ENCODE measurements around the gene SLC39A7. TPM values are rescaled to one million over a fixed set of nuclear protein-coding genes. Genes with fewer than 3 reads are reported as not detected.

Gene SLC39A7
- total and polyA plus RNA-seq, 2 of the 13 experiments (the other 11 are each of a cell fraction or from before 2014, with no cell fraction given) = 142 to 229 TPM

GRCh38 chr6:33249732-33250630, 49.3 kb downstream of the SLC39A7 start (continued):
- TF ChIP-seq ZNF616 (CRISPR knock-in tag; IDR thresholded peaks at IDR 0.05; ENCODE audit: low read depth) (no peak), ZNF160 (CRISPR knock-in tag; IDR thresholded peaks at IDR 0.05) (no peak), ZNF142 (CRISPR knock-in tag; IDR thresholded peaks at IDR 0.05) (no peak; the same call in 1 of the 2 replicates), ZFP1 (CRISPR knock-in tag; IDR thresholded peaks at IDR 0.05) (no peak), ZNF256 (CRISPR knock-in tag; conservative IDR thresholded peaks at IDR 0.05) (0 out of 2 replicates have a peak, but pooled peaks have one; percentile 80), E2F1 (CRISPR knock-in tag; IDR thresholded peaks at IDR 0.05) (0 out of 2 replicates have a peak, but pooled peaks have one; percentile 0), ATF6 (CRISPR knock-in tag; conservative IDR thresholded peaks at IDR 0.05) (no peak), AKAP8 (CRISPR knock-in tag; IDR thresholded peaks at IDR 0.05) (no peak), PITX1 (CRISPR knock-in tag; IDR thresholded peaks at IDR 0.05) (no peak), CBFB (CRISPR knock-in tag; IDR thresholded peaks at IDR 0.05) (no peak), MTA3 (CRISPR knock-in tag; IDR thresholded peaks at IDR 0.05) (no peak), ZNF784 (CRISPR knock-in tag; IDR thresholded peaks at IDR 0.05; ENCODE audit: borderline replicate concordance) (no peak), ZNF143 (CRISPR knock-in tag; IDR thresholded peaks at IDR 0.05) (peak; percentile 23; the same call in 1 of the 2 replicates), SMARCC2 (IDR thresholded peaks at IDR 0.05) (no peak), NR1H2 (CRISPR knock-in tag; IDR thresholded peaks at IDR 0.05; ENCODE audit: borderline replicate concordance, low read depth) (no peak), MED8 (CRISPR knock-in tag; IDR thresholded peaks at IDR 0.05; ENCODE audit: insufficient replicate concordance) (no peak), FOXO4 (CRISPR knock-in tag; conservative IDR thresholded peaks at IDR 0.05) (no peak), CEBPG (CRISPR knock-in tag; IDR thresholded peaks at IDR 0.05) (0 out of 2 replicates have a peak, but pooled peaks have one; percentile 2)
